ENCODE results near the gene NPL. TPM values are rescaled to one million over a fixed set of nuclear protein-coding genes. Genes with fewer than 3 reads are reported as not detected.
A peak's percentile ranks its signal among the peaks of the same experiment; 100 is the strongest.

Gene NPL
- total and polyA plus RNA-seq, 2 donors (not counting 3 experiments of a cell fraction or from before 2014, with no cell fraction given), result 0.14 to 0.75 TPM

GRCh38 chr1:182842265-182842664, 52.7 kb downstream of the NPL start:
- H3K4me2 ChIP-seq (ENCODE audit: insufficient read depth, low read length), result peak overlapping the region; percentile 87
- no peaks in the 10 kb centered on the region for H3K9me1 ChIP-seq (replicated peaks; ENCODE audit: control insufficient read depth, extremely low read depth, insufficient read depth, low read length)
- no TSS peak for BruUV-seq (replicated peaks)
- no peak overlapping the region for H3K9ac ChIP-seq (replicated peaks; ENCODE audit: extremely low read depth, insufficient read depth, low read length)
- H4K20me1 ChIP-seq (replicated peaks; ENCODE audit: control insufficient read depth, extremely low read depth, insufficient read depth, low read length), result peaks cover 21% of the 10 kb centered on the region
- H3K27me3 ChIP-seq (ENCODE audit: control insufficient read depth in 2 of 2, insufficient read depth in 2 of 2, low read length in 2 of 2), result no peaks in the 10 kb centered on the region
- peaks cover 23% of the 10 kb centered on the region for H3K4me1 ChIP-seq (ENCODE audit: control insufficient read depth, extremely low read depth, insufficient read depth, low read length)
- H3K27ac ChIP-seq (ENCODE audit: insufficient read depth, low read depth, low read length), result no peak overlapping the region
- no peak for DNase-seq (ENCODE audit: low read depth, low spot score)
- H3K79me2 ChIP-seq (ENCODE audit: control insufficient read depth, insufficient read depth, low read length), result peaks cover 78% of the 10 kb centered on the region
- H3K36me3 ChIP-seq (ENCODE audit: control insufficient read depth in 2 of 2, extremely low read depth in 1 of 2, insufficient read depth in 2 of 2, low read length in 2 of 2), result peaks cover 7 to 11% of the 10 kb centered on the region in 2 experiments
- TF ChIP-seq POLR2AphosphoS5 (IDR thresholded peaks at IDR 0.05; ENCODE audit: insufficient read depth, low read depth, low read length) (no peak), CTCF (IDR thresholded peaks at IDR 0.05; ENCODE audit: extremely low read depth in 1 of 2, insufficient read depth in 1 of 2, low read depth in 1 of 2, low read length in 2 of 2) (no peak), JUN (IDR thresholded peaks at IDR 0.05; ENCODE audit: borderline replicate concordance, insufficient read depth, insufficient read length, low read depth) (no peak), GATA2 (IDR thresholded peaks at IDR 0.05; ENCODE audit: insufficient read depth, insufficient read length, low read depth, low read length) (no peak), POLR2A (IDR thresholded peaks at IDR 0.05; ENCODE audit: low read depth, low read length) (no peak)
- ChIA-PET POLR2A (no interaction called here), CTCF (no interaction called here)
- dilution Hi-C loops (cut with MboI; ENCODE audit: extremely low pct_ligation_motif_present, low sequenced_read_pairs) (no loop called here), intact Hi-C loops (cut with micrococcal nuclease) (no loop called here)
- H3K9me3 ChIP-seq (replicated peaks; ENCODE audit: control insufficient read depth, insufficient read depth, low read length), result no peaks in the 10 kb centered on the region
- no peak overlapping the region for H2AFZ ChIP-seq (ENCODE audit: low read depth, low read length)
- peak overlapping the region in 1 of 3 experiments; percentile 9 for H3K4me3 ChIP-seq (replicated peaks in 1 of 3; ENCODE audit: insufficient read depth in 1 of 3, low read depth in 1 of 3, low read length in 3 of 3)
- FAIRE-seq, result no peak

- Histone ChIP-seq H3K9ac (replicated peaks; ENCODE audit: extremely low read depth, insufficient read depth, low read length) (no peak overlapping the region), H3K27me3 (ENCODE audit: control insufficient read depth in 2 of 2, insufficient read depth in 2 of 2, low read length in 2 of 2) (no peaks in the 10 kb centered on the region), H3K79me2 (ENCODE audit: control insufficient read depth, insufficient read depth, low read length) (peaks cover 99% of the 10 kb centered on the region), H3K4me3 (replicated peaks in 1 of 3; ENCODE audit: insufficient read depth in 1 of 3, low read depth in 1 of 3, low read length in 3 of 3) (no peak overlapping the region), H3K27ac (ENCODE audit: insufficient read depth, low read depth, low read length) (no peak overlapping the region), H3K36me3 (ENCODE audit: control insufficient read depth in 2 of 2, extremely low read depth in 1 of 2, insufficient read depth in 2 of 2, low read length in 2 of 2) (peaks cover 17 to 22% of the 10 kb centered on the region in 2 experiments), H3K4me1 (ENCODE audit: control insufficient read depth, extremely low read depth, insufficient read depth, low read length) (peaks cover 19% of the 10 kb centered on the region), H3K9me3 (replicated peaks; ENCODE audit: control insufficient read depth, insufficient read depth, low read length) (no peaks in the 10 kb centered on the region), H4K20me1 (replicated peaks; ENCODE audit: control insufficient read depth, extremely low read depth, insufficient read depth, low read length) (peaks cover 27% of the 10 kb centered on the region), H3K4me2 (ENCODE audit: insufficient read depth, low read length) (no peak overlapping the region), H2AFZ (ENCODE audit: low read depth, low read length) (no peak overlapping the region), H3K9me1 (replicated peaks; ENCODE audit: control insufficient read depth, extremely low read depth, insufficient read depth, low read length) (no peaks in the 10 kb centered on the region)
- intact Hi-C loops (cut with micrococcal nuclease), result no loop called here
- no TSS peak for BruUV-seq (replicated peaks)
- CTCF ChIA-PET, result no interaction called here
- DNase-seq (ENCODE audit: low read depth, low spot score) (no peak), FAIRE-seq (no peak)
- POLR2A ChIA-PET, result no interaction called here
- no peak for TF ChIP-seq GATA2 (IDR thresholded peaks at IDR 0.05; ENCODE audit: insufficient read depth, insufficient read length, low read depth, low read length)
- no peak for TF ChIP-seq EZH2 (IDR thresholded peaks at IDR 0.05; ENCODE audit: borderline replicate concordance, low read depth, low read length, severe bottlenecking)
- no peak for TF ChIP-seq MYC (IDR thresholded peaks at IDR 0.05; ENCODE audit: low read depth, low read length)
- TF ChIP-seq POLR2AphosphoS5 (IDR thresholded peaks at IDR 0.05; ENCODE audit: insufficient read depth, low read depth, low read length), result no peak
- no peak for TF ChIP-seq MAX (IDR thresholded peaks at IDR 0.05; ENCODE audit: insufficient read depth, insufficient read length)
- no peak for TF ChIP-seq FOS (IDR thresholded peaks at IDR 0.05; ENCODE audit: borderline replicate concordance, insufficient read depth, low read length)
- no peak for TF ChIP-seq POLR2A (IDR thresholded peaks at IDR 0.05; ENCODE audit: low read depth, low read length)
- TF ChIP-seq JUN (IDR thresholded peaks at IDR 0.05; ENCODE audit: borderline replicate concordance, insufficient read depth, insufficient read length, low read depth), result no peak
- TF ChIP-seq CTCF (IDR thresholded peaks at IDR 0.05; ENCODE audit: extremely low read depth in 1 of 2, insufficient read depth in 1 of 2, low read depth in 1 of 2, low read length in 2 of 2), result no peak
- dilution Hi-C loops (cut with MboI; ENCODE audit: extremely low pct_ligation_motif_present, low sequenced_read_pairs), result no loop called here
These were observed 55.8 kb downstream of the NPL start for GRCh38 chr1:182845379-182845778.
